K562 (cell line): ENCODE results near the gene LILRB3. TPM values are rescaled to one million over a fixed set of nuclear protein-coding genes. Genes with fewer than 3 reads are reported as not detected.
"Not testable (repeated sequence)": the region's sequence is repeated elsewhere in the genome, so short reads cannot be mapped to it uniquely, and the experiment has no call there.

ENCODE experiments used
- ATAC-seq: fragments of 200-7000 bp; cut with Tn5 transposase; 3 replicates; pipeline ENCODE4 v1.9.1; 2020; ENCODE audit warnings: moderate library complexity
- BruUV-seq: library from RNA; stranded (reverse); fragments of 400-500 nt; replicated peaks from 2 replicates; lab custom pipeline; 2021; lab: Mats Ljungman, UMichigan
- CTCF ChIA-PET: fragments of 300-600 bp; formaldehyde crosslinking; extraction: SDS; loops from one replicate; lab custom pipeline; 2021; ENCODE audit warnings: low intra/inter-chr PET ratio; lab: Yijun Ruan, JAX
- POLR2A ChIA-PET: fragments of 300-600, 350-650 bp; sonication (Branson Sonifier 250); formaldehyde crosslinking; extraction: SDS; loops from one replicate; lab custom pipeline; 2021; ENCODE audit warnings: antibody characterized with exemption, inconsistent platforms; lab: Yijun Ruan, JAX
- DNase-seq, 4 experiments: peaks; one replicate each; pipeline versions ENCODE4 v3.0.0 to v3.0.0-alpha.2; 2011 to 2018; ENCODE audit warnings: low spot score in 3 of 4, mixed read lengths in 3 of 4; ENCODE audit errors: extremely low read depth in 1 of 4
- FAIRE-seq: peaks from 2 replicates; lab custom pipeline; 2011; peaks lifted over from hg19 to GRCh38; lab: Jason Lieb, UNC
- H2AFZ ChIP-seq: 2 replicates; pipeline ENCODE4 v1.6.0; 2011; ENCODE audit warnings: low read depth, low read length, control low read depth, inconsistent platforms
- H3K27ac ChIP-seq: fragments of 200-600 bp; 3 replicates; pipeline ENCODE4 v1.8.0; 2011; ENCODE audit warnings: low read depth, mild to moderate bottlenecking, control low read depth, inconsistent platforms, low read length, moderate library complexity, mixed read lengths; ENCODE audit errors: extremely low read depth
- H3K27me3 ChIP-seq, 2 experiments: fragments of 300-600 bp in 1 of 2; 2 replicates in 1 of 2; 3 replicates in 1 of 2; pipeline versions ENCODE4 v1.6.0 to v1.8.0; 2011; ENCODE audit warnings: inconsistent platforms in 2 of 2, low read length in 2 of 2, mild to moderate bottlenecking in 1 of 2, mixed read lengths in 1 of 2, moderate library complexity in 1 of 2; ENCODE audit not compliant: control insufficient read depth in 2 of 2, insufficient read depth in 2 of 2
- H3K36me3 ChIP-seq: fragments of 300-600 bp; 3 replicates; pipeline ENCODE4 v1.8.0; 2011; ENCODE audit warnings: mild to moderate bottlenecking, low read length, inconsistent platforms; ENCODE audit not compliant: control insufficient read depth, insufficient read depth
- H3K4me1 ChIP-seq, 2 experiments: fragments of 200-600 bp in 1 of 2; replicated peaks in 1 of 2; 2 replicates in 1 of 2; 3 replicates in 1 of 2; pipeline versions ENCODE4 v1.5.1 to v1.8.0; 2011; ENCODE audit warnings: inconsistent platforms in 2 of 2, low read length in 2 of 2, mild to moderate bottlenecking in 1 of 2, mixed read lengths in 1 of 2, moderate library complexity in 1 of 2; ENCODE audit not compliant: control insufficient read depth in 2 of 2, insufficient read depth in 2 of 2
- H3K4me2 ChIP-seq: 2 replicates; pipeline ENCODE4 v1.6.1; 2011; ENCODE audit warnings: low read length, control low read depth, inconsistent platforms, mixed read lengths; ENCODE audit not compliant: insufficient read depth
- H3K4me3 ChIP-seq: fragments of 200-600 bp; sonication (generic), shearing (Covaris generic); 2 replicates; pipeline ENCODE4 v1.5.1; 2016; ENCODE audit warnings: control low read depth, inconsistent platforms
- H3K79me2 ChIP-seq: fragments of 200-600 bp; 3 replicates; pipeline ENCODE4 v1.8.0; 2011; ENCODE audit warnings: low read length, inconsistent platforms; ENCODE audit not compliant: control insufficient read depth, insufficient read depth
- H3K9ac ChIP-seq, 2 experiments: 2 replicates each; pipeline versions ENCODE4 v1.6.0 to v1.6.1; 2011; ENCODE audit warnings: low read depth in 2 of 2, low read length in 2 of 2, control low read depth in 1 of 2, inconsistent platforms in 1 of 2, mild to moderate bottlenecking in 1 of 2, mixed read lengths in 1 of 2; ENCODE audit not compliant: insufficient read depth in 1 of 2
- H3K9me1 ChIP-seq: one replicate; pipeline ENCODE4 v1.6.0; 2011; ENCODE audit warnings: inconsistent platforms, mild to moderate bottlenecking, low read length, moderate library complexity; ENCODE audit not compliant: control insufficient read depth, insufficient read depth
- H3K9me3 ChIP-seq: replicated peaks from 2 replicates; pipeline ENCODE4 v1.5.1; 2011; ENCODE audit warnings: low read depth, low read length, inconsistent platforms; ENCODE audit not compliant: control insufficient read depth, insufficient read depth
- H4K20me1 ChIP-seq: replicated peaks from 2 replicates; pipeline ENCODE4 v1.6.1; 2011; ENCODE audit warnings: low read length, inconsistent platforms, mixed read lengths; ENCODE audit not compliant: control insufficient read depth, insufficient read depth
- BRF1 ChIP-seq: IDR thresholded peaks from 3 replicates; pipeline ENCODE4 v1.6.1; 2011; ENCODE audit warnings: borderline replicate concordance, mild to moderate bottlenecking; ENCODE audit not compliant: insufficient read length; ENCODE audit errors: extremely low read depth
- ZFP36 ChIP-seq: fragments of 150-350 bp; IDR thresholded peaks from 2 replicates; pipeline ENCODE4 v1.6.1; 2018; ENCODE audit warnings: low read length, low read depth; ENCODE audit not compliant: partially characterized antibody
- WGBS: fragments of 100-300 bp; shearing (Covaris generic); methylation state at CpG from one replicate; pipeline ENCODE4 v1.1.6; 2016; ENCODE audit warnings: low coverage, mixed read lengths; ENCODE audit not compliant: insufficient coverage; ENCODE audit errors: missing lambda C conversion rate; 5-methylcytosine and 5-hydroxymethylcytosine counted together
- in situ Hi-C: fragments of 300-500 bp; cut with MboI; formaldehyde crosslinking; loops from 4 replicates; pipeline ENCODE4 v1.15.0; 2018; ENCODE audit warnings: inconsistent platforms, mixed read lengths
- intact Hi-C: fragments of 100-400 bp; cut with micrococcal nuclease; formaldehyde crosslinking; loops from 2 replicates; pipeline ENCODE4 v1.14.2; 2022
- polyA plus RNA-seq, 8 experiments: library from polyadenylated mRNA; depleted of rRNA in 4 of 8; stranded (reverse) in 5 of 8; unstranded in 3 of 8; fragments of >200 nt; fragmentation: Nextera tagmentation in 2 of 8; fragmentation: Illumina TruSeq in 1 of 8; extraction: Ambion mirVana in 2 of 8; extraction: Trizol in 1 of 8; gene quantifications; 2 replicates each; pipeline versions ENCODE4 v1.2.1 to v1.2.3, GENCODE V29; 2011 to 2014; ENCODE audit warnings: inconsistent platforms in 1 of 8, missing spikeins in 1 of 8
- total RNA-seq, 7 experiments: library from RNA; depleted of rRNA in 6 of 7; stranded (reverse); fragments of >200 nt in 6 of 7; fragmentation: Illumina TruSeq in 2 of 7; extraction: Trizol in 2 of 7; gene quantifications; 2 replicates each; pipeline versions ENCODE4 v1.2.1 to v1.2.3, GENCODE V29; 2011 to 2021; ENCODE audit warnings: low replicate concordance in 1 of 7

The LILRB3 gene
- total and polyA plus RNA-seq, 9 of the 15 experiments (the other 6 are each of a cell fraction or from before 2014, with no cell fraction given): 0.01 to 0.09 TPM; not detected in 7

DNA sequence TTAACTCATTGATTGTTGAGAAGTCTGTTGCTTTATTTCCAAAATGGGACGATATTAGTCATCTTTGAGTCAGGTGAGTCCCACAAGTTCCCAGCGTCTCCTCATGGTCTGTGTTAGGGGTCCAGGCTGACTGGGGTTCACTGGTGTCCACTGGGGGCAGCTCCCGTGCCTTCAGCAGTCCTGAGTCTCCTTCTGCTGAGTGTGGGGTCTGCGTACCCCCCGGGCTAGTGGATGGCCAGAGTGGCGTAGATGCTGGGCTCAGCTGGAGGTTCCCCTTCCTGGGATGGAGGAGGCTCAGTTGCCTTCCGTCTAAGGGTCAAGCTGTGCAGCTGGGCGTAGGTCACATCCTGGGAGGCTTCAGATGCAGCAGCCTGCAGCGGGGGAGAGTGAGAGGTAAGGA lies 5.9 kb downstream of the LILRB3 start:
- ATAC-seq (no peak), DNase-seq (no peak), FAIRE-seq (no peak)
- 73% methylated on average over 7 of the region's 9 CpGs for WGBS
- in situ Hi-C loops: no loop called here
- ChIA-PET CTCF (no interaction called here), POLR2A (interaction anchor here (1.4 kb wide), 1 partner anchor 12 kb away, joined by 6 read pairs; no protein-coding TSS in a partner anchor)
- Histone ChIP-seq H3K4me1 (peaks cover 0 to 27% of the 10 kb centered on the region in 2 experiments; a peak in 4 of 5 replicates), H3K9me3 (no peaks in the 10 kb centered on the region), H2AFZ (no peak overlapping the region), H3K27ac (no peak overlapping the region), H3K36me3 (peaks cover 10% of the 10 kb centered on the region; the same call in 2 of the 3 replicates), H3K27me3 (no peaks in the 10 kb centered on the region), H3K79me2 (peaks cover 3% of the 10 kb centered on the region; the same call in 2 of the 3 replicates), H3K4me2 (no peak overlapping the region), H3K4me3 (no peak overlapping the region), H4K20me1 (no peaks in the 10 kb centered on the region), H3K9ac (peak overlapping the region in 1 of 2 experiments; percentile 45; a peak in 1 of 4 replicates), H3K9me1 (no peaks in the 10 kb centered on the region)
- intact Hi-C loops: no loop called here
- TF ChIP-seq BRF1 (no peak), ZFP36 (no peak)
- BruUV-seq: no TSS peak

DNA sequence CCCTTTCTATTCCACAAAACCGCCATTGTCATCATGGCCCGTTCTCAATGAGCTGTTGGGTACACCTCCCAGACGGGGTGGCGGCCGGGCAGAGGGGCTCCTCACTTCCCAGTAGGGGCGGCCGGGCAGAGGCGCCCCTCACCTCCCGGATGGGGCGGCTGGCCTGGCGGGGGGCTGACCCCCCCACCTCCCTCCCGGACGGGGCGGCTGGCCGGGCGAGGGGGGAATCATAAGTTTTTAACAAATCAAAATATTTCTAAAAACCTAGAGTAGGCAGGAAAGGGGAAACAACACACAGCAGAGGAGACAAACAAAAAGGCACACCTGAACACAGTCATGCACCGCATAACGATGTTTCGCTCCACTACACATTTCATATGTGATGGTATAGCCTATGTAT lies 8.1 kb downstream of the LILRB3 start:
- H3K9me3 ChIP-seq, H3K4me3 ChIP-seq, ATAC-seq, in situ Hi-C loops, intact Hi-C loops, H3K9me1 ChIP-seq, H2AFZ ChIP-seq, H3K27me3 ChIP-seq, H3K27ac ChIP-seq, CTCF ChIA-PET, BruUV-seq, FAIRE-seq, H3K9ac ChIP-seq, DNase-seq, POLR2A ChIA-PET, H3K4me2 ChIP-seq: not testable (repeated sequence)
- peaks cover 11% of the 10 kb centered on the region; the same call in 2 of the 3 replicates for H3K79me2 ChIP-seq
- peaks cover 17 to 43% of the 10 kb centered on the region in 2 experiments for H3K4me1 ChIP-seq
- H3K36me3 ChIP-seq: peaks cover 17% of the 10 kb centered on the region; the same call in 2 of the 3 replicates
- peaks cover 12% of the 10 kb centered on the region for H4K20me1 ChIP-seq
- WGBS: 97% methylated on average over 3 of the region's 19 CpGs
